ENCODE results near the gene GRK3.
"Not testable (repeated sequence)": the region's sequence is repeated elsewhere in the genome, so short reads cannot be mapped to it uniquely, and the experiment has no call there.

The GRK3 gene

DNA sequence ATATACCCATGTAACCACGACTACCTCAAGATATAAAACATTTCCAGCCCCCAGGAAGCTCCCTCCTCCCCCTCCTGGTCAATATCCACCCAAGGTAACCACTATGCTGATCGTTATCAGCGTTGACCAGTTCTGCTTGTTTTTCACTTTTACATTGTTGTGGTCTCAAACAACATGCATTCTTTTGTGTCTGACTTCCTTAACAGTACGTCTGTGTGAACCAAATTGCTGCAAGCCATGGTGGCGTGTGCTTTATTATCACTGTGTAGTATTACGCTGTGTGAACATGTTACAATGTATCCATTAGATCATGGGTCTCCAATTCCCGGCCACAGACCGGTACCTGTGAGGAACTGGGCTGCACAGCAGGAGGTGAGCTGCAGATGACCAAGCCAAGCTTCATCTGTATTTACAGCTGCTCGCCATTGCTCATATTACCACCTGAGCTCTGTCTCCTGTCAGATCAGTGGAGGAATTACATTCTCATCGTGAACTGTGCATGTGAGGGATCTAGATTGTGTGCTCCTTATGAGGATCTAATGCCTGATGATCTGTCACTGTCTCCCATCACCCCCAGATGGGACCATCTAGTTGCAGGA, 15.5 kb upstream of the GRK3 start:
- DNase-seq (ENCODE audit: low read depth in 1 of 2, low spot score in 1 of 2), result no peak

DNA sequence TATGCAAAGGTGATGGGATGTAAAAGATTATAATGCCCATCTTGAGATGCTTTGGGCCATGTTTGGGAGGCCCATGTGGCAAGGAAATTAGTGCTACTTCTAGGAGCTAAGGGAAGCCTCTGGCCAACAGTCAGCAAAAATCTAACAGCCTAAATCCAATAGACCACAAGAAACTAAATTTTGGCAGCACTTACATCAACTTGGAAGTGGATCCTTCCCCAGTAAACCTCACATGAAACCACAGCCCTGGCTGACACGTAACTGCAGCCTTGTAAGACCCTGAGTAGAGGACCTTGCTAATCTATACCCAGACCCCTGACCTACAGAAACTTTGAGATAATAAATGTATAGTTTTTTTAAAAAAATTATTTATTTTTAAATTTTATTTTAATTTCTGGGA, 13.1 kb upstream of the GRK3 start:
- no peak for DNase-seq (ENCODE audit: low read depth in 1 of 2, low spot score in 1 of 2)

DNA sequence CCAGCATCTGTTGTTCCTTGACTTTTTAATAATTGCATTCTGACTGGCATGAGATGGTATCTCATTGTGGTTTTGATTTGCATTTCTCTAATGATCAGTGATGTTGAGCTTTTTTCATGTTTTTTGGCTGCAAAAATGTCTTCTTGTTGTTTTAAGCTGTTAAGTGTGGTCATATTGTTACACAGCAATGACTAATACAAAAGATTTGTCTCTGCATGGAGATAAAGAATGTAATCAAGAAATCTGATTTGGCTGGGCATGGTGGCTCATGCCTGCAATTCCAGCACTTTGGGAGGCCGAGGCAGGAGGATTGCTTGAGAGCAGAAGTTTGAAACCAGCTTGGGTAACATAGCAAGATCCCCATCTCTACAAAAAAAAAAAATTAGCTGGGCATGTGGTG, 12.1 kb upstream of the GRK3 start:
- DNase-seq (ENCODE audit: low read depth in 1 of 2, low spot score in 1 of 2), result not testable (repeated sequence)

DNA sequence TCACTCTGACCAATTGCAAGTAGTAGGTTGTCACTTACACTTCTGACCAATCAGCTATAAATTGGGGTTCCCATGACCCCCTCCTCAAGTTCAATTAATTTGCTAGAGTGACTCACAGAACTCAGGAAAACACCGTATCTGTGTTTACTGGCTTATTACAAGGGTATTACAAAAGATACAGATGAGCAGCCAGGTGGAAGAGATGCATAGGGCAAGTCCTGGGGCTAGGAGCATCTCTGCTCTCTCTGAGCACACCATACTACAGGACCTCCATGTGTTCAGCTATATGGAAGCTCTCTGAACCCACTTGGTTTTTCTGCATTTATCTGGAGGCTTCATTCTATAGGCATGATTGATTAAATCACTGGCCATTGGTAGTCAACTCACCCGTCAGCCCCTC, 11.3 kb upstream of the GRK3 start:
- DNase-seq (ENCODE audit: low read depth in 1 of 2, low spot score in 1 of 2), result no peak

DNA sequence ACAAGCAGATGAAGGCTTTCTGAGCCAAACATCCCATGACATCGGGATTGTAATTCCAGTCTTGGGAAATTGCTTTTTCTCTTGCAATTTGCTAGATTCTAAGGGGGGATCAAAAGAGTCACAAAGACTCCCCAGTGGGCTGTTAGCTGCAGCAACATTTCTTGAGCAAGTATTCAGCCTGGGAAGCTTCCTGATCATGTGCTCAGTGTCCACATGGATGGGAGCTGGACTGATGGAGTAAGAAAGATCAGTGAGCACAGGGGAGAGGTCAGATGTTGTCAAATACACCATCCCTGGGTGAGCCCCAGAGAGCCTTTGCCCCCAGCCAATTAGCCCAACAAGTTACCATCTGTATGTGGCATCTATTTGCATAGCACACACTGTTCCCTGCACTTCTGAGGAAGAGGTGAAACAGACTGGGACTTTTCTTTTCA, 10.2 kb upstream of the GRK3 start:
- DNase-seq (ENCODE audit: low read depth in 1 of 2, low spot score in 1 of 2), result no peak

DNA sequence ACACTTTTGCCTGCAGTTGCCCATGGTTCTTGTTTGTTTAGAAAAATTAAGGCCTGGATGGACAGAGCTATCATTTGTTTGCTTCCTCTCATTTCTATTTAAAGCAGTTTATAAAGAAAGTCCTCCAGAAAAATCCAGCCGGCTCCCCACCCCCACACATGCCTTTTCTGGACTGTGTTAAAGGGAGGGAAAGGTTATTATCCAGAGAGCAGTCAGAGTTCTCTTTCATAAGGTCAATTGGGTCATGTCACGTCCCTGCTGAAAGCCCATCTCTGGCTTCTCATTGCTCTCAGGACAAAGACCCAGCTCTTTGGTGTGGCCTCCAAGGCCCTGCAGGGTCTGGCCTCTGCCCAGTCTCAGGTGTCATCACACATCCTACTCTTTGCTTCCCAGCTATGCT, 9.8 kb upstream of the GRK3 start:
- no peak for DNase-seq (ENCODE audit: low read depth in 1 of 2, low spot score in 1 of 2)

DNA sequence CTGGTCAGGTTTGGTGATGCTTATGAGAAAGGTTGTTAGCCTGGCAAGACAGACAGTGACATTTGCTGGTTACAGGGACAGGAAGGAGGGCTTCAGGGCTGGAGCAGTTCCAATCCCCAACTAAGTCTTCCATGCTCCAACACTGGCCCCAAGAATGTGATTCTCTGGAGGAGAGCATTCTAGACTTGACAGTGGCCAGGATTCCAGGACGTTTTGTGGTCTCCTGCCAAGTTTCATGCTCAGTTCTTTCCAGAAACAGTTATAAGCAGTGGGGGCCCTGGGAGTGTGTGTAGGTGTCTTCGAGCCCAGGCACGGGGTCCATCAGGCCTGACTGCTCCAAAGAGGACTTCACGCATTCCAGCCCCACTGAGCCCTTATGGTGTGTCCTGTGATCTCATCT, 8.9 kb upstream of the GRK3 start:
- DNase-seq (ENCODE audit: low read depth in 1 of 2, low spot score in 1 of 2), result no peak

DNA sequence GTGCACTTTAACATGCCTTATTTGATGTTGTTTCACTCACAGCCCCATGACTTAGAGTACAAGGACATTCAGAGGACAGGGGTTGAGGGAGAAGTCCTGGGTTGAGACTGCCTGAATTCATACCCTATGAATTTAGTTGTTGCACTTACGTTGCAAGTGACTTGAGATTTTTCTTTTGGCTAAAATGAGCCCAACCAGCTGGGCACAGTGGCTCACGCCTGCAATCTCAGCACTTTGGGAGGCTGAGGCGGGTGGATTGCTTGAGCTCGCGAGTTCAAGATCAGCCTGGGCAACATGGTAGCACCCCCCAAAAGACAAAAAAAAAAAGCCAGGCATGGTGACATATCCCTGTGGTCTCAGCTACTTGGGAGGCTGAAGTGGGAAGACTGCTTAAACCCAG, 7.3 kb upstream of the GRK3 start:
- DNase-seq (ENCODE audit: low read depth in 1 of 2, low spot score in 1 of 2), result no peak

DNA sequence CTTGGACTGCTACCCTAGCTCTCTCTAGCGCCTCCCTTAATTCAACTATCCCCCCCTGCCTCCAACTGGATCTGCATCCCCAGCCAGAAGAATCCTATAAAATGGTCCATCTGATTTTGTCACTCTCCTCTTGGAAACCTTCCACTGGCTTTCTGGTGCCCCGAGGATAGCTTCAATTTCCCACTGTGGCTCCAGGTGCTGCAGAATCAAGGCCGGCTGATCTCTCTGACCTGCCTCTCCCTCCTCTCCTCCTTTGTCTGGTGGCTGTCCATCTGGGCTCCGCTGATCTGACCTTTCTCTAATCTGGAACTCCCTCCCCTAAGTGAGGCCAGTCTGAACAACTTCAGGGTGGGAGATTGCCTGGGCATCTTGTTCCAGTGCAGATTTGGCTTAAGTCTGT, 6.1 kb upstream of the GRK3 start:
- no peak for DNase-seq (ENCODE audit: low read depth in 1 of 2, low spot score in 1 of 2)

DNA sequence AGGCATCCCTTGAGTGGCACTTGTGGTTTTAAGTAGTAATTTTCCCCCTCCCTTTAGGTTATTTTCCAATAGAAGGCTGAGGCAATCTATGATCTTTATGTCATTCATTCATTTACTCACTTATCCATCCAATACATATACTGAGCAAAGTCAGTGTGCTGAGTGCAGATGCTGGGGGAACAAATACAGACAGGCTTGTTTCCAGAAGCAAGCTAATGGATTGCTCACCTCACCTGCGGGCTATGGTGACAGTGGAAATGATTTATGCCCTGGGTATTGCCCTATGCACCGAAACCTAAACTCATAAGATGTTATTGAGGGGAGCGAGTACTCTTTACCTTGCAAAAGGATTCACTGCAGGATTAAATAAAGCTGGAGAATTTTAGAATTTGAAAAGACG, 4.6 kb upstream of the GRK3 start:
- DNase-seq (ENCODE audit: low read depth in 1 of 2, low spot score in 1 of 2), result not testable (repeated sequence)

DNA sequence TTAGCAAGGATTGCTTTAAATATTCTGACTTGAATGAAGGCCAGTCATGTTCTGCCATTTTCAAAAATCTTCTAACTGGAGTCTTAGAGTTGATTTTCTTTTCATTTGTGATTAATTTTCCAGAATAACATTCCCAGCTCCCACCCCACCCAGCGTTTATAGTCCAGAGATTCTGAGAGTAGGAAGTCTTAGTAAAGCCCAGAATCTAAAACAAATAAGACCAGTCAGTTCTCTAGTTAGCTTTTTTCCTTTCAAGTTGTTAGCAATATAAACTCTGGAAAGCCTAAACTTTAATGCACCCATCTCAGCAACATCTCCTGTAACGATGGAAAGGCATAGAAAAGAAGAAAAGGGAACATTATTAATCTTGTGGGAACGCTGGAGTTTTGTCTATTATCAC, 3.3 kb upstream of the GRK3 start:
- DNase-seq (ENCODE audit: low read depth in 1 of 2, low spot score in 1 of 2), result not testable (repeated sequence)

DNA sequence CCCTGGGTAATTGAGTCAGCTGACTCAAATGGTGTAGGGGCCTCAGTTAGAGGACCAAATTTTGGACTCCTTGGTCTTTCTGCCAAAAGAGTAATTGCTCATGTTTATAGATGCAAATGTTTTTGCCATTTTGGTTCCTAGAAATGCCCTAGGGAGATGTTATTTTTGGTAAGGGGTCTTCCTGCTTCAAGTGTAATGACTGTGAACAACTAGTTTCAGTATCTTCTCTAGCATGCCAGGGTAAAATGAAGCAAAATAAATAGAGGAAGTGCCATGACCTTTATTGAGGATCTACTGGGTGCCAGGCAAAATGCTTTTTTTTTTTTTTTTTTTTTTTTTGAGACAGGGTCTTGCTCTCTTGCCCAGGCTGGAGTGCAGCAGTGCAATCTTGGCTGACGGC, 2.5 kb upstream of the GRK3 start:
- DNase-seq (ENCODE audit: low read depth in 1 of 2, low spot score in 1 of 2), result not testable (repeated sequence)

DNA sequence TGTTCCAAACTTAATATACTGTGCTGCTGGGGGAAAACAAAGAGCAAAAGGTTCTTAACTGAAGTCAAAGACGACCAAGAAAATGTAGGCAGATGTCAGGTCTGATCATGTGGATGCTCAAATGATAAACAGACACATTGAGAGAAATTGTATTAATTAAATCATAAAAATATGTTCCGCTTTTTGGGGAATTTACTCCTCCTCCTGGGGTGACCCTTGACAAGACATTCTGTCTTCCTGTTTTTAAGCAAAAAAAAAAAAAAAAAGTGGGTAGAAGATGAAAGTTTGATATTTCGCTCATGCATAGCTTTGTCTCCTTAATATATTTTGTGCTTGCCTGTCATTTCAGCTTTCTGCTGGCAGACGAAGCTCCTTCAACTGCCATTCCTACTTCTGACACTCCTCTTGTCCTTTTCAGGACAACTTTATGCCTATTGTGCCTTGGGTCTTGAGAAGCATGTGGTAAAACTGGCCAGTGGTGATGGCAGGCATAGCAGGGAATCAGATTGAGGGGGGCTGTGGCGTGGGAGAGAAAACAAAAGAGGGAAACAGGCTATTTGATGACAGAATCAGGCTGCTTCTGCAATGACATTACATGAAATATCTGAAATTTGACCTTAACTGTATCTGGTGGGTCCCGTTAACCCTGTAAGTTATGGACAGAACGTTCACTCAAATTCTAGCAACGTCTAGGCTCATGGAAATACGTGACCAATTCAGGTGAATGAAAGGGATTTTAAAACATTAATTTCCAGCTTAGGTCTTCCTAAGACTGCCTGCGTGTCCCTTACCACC, 1.3 kb upstream of the GRK3 start:
- DNase-seq (ENCODE audit: low read depth in 1 of 2, low spot score in 1 of 2), result not testable (repeated sequence)

DNA sequence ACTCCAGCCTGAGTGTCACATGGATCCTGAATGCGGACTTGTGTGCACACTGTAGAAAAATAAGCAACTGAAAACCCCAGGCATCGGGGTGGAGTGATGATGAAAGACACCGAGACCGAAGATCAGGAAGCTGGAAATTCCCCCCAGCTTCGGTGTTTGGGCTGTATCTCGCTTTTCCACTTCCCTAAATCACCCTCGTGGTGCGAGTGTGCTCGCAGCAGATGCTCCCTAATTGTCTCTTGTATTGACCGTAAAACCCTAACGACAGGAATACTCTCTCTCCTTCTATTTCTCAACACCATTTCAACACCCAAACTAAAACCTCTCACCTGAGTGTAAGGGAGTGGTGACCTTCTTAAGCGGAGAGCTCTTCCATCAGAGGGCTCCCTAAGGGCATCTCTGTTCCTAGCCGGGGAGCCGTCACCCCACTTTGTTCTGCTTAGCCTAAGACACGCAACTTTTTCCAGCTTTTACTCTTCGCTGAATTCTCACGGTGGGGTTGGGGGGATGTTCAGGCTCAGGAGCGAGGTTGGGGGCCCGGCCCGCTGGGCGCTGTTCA, 635 bp upstream of the GRK3 start:
- no peak for DNase-seq (ENCODE audit: low read depth in 1 of 2, low spot score in 1 of 2)

DNA sequence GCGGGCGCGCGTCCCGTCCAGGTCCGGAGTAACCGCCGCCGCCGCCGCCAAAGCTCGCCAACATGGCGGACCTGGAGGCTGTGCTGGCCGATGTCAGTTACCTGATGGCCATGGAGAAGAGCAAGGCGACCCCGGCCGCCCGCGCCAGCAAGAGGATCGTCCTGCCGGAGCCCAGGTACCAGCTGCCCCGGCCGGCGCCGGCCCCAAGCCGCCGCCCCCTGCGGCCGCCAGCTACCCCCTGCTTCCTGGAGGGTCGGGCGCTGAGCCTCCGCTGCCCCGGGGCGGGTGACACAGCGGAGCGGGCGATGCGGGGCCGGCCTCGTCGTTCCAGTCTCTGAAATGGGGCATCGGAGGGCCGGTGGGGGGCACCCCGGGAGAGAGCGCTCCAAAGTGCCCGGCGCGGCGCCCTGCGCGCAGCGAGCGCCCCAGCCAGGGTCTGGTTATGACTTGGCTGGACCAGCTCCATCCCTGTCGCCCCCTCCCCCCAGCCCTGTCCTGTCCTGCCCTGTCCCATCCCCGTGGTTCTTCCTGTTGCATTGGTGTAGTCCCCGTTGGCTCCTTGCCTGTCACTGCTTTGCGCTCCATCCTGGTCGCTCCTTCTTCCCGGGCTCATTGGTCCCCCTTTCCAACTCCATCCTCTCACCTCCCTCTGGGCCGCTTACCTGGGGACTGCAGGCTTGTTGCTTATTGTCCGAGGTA, 653 bp downstream of the GRK3 start:
- no peak for DNase-seq (ENCODE audit: low read depth in 1 of 2, low spot score in 1 of 2)

DNA sequence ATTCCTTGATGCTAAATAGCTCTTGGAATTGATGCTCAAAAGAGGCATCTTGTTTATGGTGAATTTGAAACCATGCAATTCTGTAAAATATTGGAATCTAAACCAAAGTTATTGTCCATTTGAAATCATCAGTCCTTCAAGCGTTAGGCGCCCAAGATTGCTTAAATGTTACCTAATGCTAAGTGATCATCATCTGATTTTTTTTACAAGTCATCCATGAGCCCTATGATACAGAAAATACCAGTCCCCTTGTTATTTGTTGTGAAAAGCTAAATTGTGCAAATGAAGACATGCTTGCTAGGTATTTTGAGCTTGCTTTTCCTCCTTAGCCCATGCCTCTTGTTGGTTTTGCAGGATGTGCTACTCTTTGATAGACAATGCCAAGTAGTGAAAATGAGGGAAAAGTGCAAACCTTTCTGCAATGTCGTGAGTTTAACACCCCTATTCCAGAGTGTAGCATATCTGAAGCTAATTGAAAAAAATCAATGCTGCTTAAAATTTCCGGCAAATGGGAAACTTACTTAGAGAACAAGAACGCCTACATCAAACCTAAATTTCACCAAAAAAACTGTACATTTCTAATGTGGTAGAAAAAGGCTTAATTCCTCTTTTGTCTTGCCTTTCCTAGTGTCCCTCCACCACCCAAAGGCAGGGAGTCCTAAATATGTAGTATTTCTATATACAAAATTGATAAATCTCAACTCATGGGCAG, 1.9 kb downstream of the GRK3 start:
- no peak for DNase-seq (ENCODE audit: low read depth in 1 of 2, low spot score in 1 of 2)

DNA sequence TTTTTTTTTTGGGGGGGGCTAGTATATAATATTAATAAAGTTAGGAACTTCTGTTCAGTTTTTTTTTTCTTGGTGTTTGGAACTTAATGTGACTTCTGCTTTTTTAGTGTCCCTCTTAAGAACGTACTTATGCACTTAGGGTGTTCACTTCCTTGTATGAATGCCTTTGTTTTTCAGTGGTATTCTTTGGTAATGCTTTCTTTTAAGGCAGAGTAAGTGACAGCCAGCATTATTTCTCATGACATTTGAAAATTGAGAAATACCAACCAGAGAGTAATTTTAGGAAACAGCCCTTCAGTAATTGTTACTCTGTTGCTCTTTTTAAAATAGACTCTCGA, 2.4 kb downstream of the GRK3 start:
- DNase-seq (ENCODE audit: low read depth in 1 of 2, low spot score in 1 of 2), result no peak

DNA sequence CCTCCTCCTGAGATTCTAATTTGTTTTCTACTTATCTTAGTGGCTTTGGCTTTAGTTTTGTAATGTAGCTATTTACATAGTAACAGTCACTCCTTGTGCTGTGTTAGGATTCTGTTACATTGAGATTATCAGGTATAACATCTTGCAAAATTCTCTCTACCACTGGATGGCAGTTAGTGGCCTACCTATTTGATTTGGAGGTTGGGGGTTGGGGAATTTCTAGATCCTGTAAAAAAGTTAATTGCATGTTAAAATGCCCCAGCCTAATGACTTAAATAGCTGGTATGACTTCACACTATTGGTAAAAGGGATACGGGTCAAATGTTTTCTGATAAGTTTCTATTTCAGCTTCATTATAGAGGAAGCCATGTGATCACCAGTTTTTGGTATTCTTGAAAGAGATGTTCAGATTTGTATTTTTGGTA, 2.8 kb downstream of the GRK3 start:
- no peak for DNase-seq (ENCODE audit: low read depth in 1 of 2, low spot score in 1 of 2)

DNA sequence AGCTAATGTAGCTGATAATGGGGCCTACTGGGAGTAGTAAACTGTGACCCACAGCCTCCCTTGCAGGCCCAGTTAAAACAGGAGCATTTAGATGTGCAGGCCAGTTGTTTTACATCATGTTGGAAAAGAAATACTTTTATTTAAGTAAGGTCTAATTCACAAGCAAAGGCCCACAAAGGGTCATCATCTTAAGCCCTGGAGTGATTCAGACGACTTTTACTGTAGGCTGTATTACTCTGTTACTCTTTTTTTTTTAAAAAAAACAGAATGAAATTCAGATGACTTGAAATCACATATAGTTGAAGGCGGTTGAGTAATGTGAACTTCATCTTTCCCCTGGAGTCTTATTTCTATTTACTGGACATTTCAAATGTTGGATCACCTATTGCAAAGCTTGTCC, 3.6 kb downstream of the GRK3 start:
- DNase-seq (ENCODE audit: low read depth in 1 of 2, low spot score in 1 of 2), result not testable (repeated sequence)

DNA sequence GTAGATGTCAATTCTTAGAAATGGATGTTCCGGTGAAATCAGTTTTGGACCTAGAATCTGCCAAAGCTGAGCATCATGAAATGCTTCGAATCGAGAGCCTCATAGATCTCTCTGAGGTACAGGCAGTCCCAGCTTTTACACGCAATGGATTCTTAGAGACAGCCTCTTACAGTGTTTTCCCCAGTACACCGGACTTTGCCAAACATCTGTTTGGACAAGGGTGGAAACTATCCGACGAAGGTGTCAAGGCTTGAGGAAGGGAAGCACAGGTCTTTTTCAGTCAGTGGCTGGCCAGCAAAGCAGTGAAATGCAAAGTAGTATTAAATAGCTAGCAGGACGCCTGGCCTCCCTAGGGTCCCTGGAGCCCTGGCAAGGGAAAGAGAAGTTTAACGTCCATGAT, 4.9 kb downstream of the GRK3 start:
- no peak for DNase-seq (ENCODE audit: low read depth in 1 of 2, low spot score in 1 of 2)

DNA sequence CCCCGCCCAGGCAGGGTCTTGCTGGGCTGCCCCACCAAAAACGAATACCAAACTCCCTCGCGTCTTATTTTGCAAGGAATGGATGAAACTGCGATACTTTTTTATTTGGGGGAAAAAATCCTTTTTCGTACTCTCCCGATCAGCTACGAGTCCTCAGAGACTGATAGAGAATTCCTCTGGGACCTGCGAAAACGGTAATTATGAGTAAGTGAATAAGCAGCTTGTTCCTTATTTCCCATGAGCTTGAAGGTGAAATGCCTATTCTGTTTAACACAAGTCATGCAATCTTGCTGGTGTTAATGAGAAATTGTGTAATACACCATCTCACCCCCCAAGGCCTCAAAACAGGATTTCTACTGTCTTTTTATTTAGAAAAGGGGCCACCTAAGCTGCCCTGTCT, 5.5 kb downstream of the GRK3 start:
- DNase-seq (ENCODE audit: low read depth in 1 of 2, low spot score in 1 of 2), result no peak

DNA sequence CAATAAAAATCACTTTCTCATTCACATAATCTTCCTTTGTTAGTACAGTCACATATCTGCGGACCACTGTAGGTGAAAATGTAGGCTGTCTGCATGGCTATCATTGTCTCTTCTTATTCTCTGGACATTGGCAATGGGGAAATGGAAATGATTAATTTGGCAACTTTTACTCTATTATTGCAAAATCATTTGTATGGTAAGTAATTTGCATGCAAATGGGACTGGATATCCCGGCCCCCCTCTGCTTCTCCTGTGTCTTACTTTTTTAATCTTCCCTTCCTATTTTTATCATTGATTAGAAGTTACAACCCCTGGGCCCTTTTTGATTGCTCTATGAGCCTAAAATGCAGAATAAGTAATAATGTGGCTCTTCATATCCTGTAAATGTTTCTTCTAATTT, 6.0 kb downstream of the GRK3 start:
- no peak for DNase-seq (ENCODE audit: low read depth in 1 of 2, low spot score in 1 of 2)

All from activated CD4-positive, alpha-beta T cell treated with anti-CD3 and anti-CD28 coated beads, Interleukin-2, amount 50 U/mL, for 24 hours (primary cell).